Dendritic cell treated with granulocyte-macrophage colony-stimulating factor and Interleukin-4, amounts not matched to agents 40 ng/mL and 50 ng/mL, for 4 days (primary cell): Measurements from ENCODE around the gene PDE4DIP.
"Not testable (repeated sequence)": the region's sequence is repeated elsewhere in the genome, so short reads cannot be mapped to it uniquely, and the experiment has no call there.

Experiments
- H3K27ac Mint-ChIP-seq: one replicate; pipeline ENCODE4 v1.8.0; 2022; ENCODE audit warnings: mild to moderate bottlenecking, mixed read lengths
- H3K27me3 Mint-ChIP-seq: one replicate; pipeline ENCODE4 v1.8.0; 2022; ENCODE audit warnings: mild to moderate bottlenecking, mixed read lengths
- H3K36me3 Mint-ChIP-seq: one replicate; pipeline ENCODE4 v1.8.0; 2022; ENCODE audit warnings: low read depth, mixed read lengths
- H3K4me1 Mint-ChIP-seq: one replicate; pipeline ENCODE4 v1.8.0; 2022; ENCODE audit warnings: low read depth, mixed read lengths
- H3K4me3 Mint-ChIP-seq: one replicate; pipeline ENCODE4 v1.8.0; 2022; ENCODE audit warnings: mild to moderate bottlenecking, moderate library complexity, mixed read lengths
- H3K9me3 Mint-ChIP-seq: one replicate; pipeline ENCODE4 v1.8.0; 2022; ENCODE audit warnings: mixed read lengths
- intact Hi-C: fragments of 100-400 bp; cut with micrococcal nuclease; formaldehyde crosslinking; loops from one replicate; pipeline ENCODE4 v1.15.0; 2022

Gene PDE4DIP

DNA sequence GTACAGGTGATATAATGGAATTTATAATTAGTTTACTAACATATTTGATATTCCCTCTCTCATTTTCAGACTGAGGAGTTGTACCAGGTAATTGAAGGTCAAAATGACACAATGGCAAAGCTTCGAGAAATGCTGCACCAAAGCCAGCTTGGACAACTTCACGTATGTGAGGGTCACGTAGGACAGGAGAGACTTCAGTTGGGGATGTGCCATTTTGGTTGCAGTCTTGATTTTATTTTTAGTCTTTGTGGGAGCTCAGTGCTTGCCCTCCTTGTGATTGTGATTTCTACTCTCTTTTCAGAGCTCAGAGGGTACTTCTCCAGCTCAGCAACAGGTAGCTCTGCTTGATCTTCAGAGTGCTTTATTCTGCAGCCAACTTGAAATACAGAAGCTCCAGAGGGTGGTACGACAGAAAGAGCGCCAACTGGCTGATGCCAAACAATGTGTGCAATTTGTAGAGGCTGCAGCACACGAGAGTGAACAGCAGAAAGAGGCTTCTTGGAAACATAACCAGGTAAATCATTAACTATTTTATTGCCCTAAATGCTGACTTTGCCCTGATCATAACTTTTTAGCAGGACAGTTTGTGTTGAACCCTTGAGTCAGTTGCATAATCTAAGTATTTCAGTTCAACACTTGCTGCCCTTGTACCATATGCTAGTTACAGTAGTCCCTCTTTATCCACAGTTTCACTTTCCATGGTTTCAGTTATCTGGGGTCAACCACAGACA is 118.1 kb downstream of the PDE4DIP start:
- intact Hi-C loops, H3K4me1 Mint-ChIP-seq, H3K4me3 Mint-ChIP-seq, H3K27ac Mint-ChIP-seq, H3K27me3 Mint-ChIP-seq, H3K36me3 Mint-ChIP-seq, H3K9me3 Mint-ChIP-seq: not testable (repeated sequence)

DNA sequence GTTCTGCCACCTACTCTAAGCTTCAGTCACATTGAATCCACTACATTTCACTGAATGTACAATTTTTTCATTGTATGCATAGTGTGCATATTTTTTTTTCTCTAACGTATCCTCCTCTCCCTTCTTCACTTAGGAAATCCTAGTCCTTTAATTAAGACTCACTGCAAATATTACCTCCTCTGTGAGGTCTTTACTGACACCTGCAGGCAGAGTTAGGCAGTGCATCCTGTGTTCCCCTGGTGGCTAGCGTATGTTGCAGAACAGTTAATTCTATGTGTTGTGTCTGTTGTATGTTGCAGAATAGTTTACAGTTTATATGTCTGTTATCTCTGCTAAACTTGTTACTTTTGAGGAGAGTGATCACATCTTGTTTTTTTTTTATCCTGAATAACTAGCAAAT is 121.9 kb downstream of the PDE4DIP start:
- H3K4me3 Mint-ChIP-seq, H3K27me3 Mint-ChIP-seq, H3K36me3 Mint-ChIP-seq, H3K4me1 Mint-ChIP-seq, H3K9me3 Mint-ChIP-seq, H3K27ac Mint-ChIP-seq, intact Hi-C loops: not testable (repeated sequence)

GRCh38 chr1:148967580-148967979 is 123.4 kb downstream of the PDE4DIP start:
- H3K27me3 Mint-ChIP-seq, H3K4me3 Mint-ChIP-seq, H3K4me1 Mint-ChIP-seq, intact Hi-C loops, H3K27ac Mint-ChIP-seq, H3K9me3 Mint-ChIP-seq, H3K36me3 Mint-ChIP-seq: not testable (repeated sequence)

- H3K27me3 Mint-ChIP-seq, H3K9me3 Mint-ChIP-seq, H3K4me1 Mint-ChIP-seq: not testable (repeated sequence)
Observed at GRCh38 chr1:148968682-148969081, 124.5 kb downstream of the PDE4DIP start.

DNA sequence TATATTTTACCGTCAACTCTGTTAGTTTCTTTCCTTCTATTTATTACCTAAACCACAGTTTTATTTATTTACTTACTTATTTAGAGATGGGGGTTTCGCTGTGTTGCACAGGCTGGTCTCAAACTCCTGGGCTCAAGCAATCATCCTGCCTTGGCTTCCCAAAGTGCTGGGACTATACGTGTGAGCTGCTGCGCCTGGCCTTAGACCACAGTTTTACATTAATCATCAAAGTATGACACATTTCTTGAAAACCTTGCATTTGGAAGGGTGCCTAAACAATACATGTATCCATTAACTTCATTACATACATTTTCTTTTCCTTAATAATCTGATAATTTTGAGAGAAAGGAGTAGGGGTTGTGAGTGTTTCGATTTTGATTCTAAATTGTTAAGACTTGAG is 124.9 kb downstream of the PDE4DIP start:
- H3K27ac Mint-ChIP-seq, H3K4me3 Mint-ChIP-seq, H3K36me3 Mint-ChIP-seq, H3K27me3 Mint-ChIP-seq, H3K9me3 Mint-ChIP-seq, H3K4me1 Mint-ChIP-seq, intact Hi-C loops: not testable (repeated sequence)

More at GRCh38 chr1:148968682-148969081, 124.5 kb downstream of the PDE4DIP start:
- H3K4me3 Mint-ChIP-seq, intact Hi-C loops, H3K27ac Mint-ChIP-seq, H3K36me3 Mint-ChIP-seq: not testable (repeated sequence)

GRCh38 chr1:148975453-148975852 is 131.2 kb downstream of the PDE4DIP start:
- Mint-ChIP-seq H3K4me3 (peak overlapping the region; percentile 45), H3K36me3 (peaks cover 29% of the 10 kb centered on the region), H3K27ac (peak overlapping the region; percentile 80)
- intact Hi-C loops, H3K4me1 Mint-ChIP-seq, H3K27me3 Mint-ChIP-seq, H3K9me3 Mint-ChIP-seq: not testable (repeated sequence)

GRCh38 chr1:148975866-148976537 is 131.8 kb downstream of the PDE4DIP start:
- H3K27me3 Mint-ChIP-seq, intact Hi-C loops, H3K9me3 Mint-ChIP-seq, H3K4me1 Mint-ChIP-seq: not testable (repeated sequence)
- H3K36me3 Mint-ChIP-seq: peaks cover 35% of the 10 kb centered on the region
- H3K4me3 Mint-ChIP-seq: peak overlapping the region; percentile 45
- peak overlapping the region; percentile 80 for H3K27ac Mint-ChIP-seq

DNA sequence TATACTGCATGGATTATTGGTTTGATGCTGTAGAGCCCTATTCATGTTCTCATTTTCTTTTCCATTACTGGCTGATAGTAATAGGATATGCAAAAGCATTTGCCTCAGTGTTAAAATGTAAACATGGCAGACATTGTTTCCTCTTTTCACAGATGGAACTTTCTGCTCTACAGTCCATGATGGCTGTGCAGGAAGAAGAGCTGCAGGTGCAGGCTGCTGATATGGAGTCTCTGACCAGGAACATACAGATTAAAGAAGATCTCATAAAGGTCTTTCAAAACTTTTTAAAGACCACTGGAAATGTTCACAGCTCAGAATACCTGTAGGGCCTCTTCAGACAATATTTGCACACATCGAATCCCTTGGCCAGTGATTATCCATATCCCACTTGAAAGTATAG is 133.6 kb downstream of the PDE4DIP start:
- H3K27me3 Mint-ChIP-seq: not testable (repeated sequence)

GRCh38 chr1:148989378-148989777 is 145.2 kb downstream of the PDE4DIP start:
- H3K27ac Mint-ChIP-seq, H3K36me3 Mint-ChIP-seq, H3K27me3 Mint-ChIP-seq, H3K4me1 Mint-ChIP-seq, H3K9me3 Mint-ChIP-seq, H3K4me3 Mint-ChIP-seq, intact Hi-C loops: not testable (repeated sequence)

More for the DNA sequence above, 133.6 kb downstream of the PDE4DIP start:
- H3K36me3 Mint-ChIP-seq: peaks cover 50% of the 10 kb centered on the region
- H3K9me3 Mint-ChIP-seq, H3K27ac Mint-ChIP-seq, H3K4me3 Mint-ChIP-seq, intact Hi-C loops, H3K4me1 Mint-ChIP-seq: not testable (repeated sequence)

- H3K27me3 Mint-ChIP-seq, H3K9me3 Mint-ChIP-seq, H3K4me1 Mint-ChIP-seq, intact Hi-C loops, H3K36me3 Mint-ChIP-seq, H3K27ac Mint-ChIP-seq, H3K4me3 Mint-ChIP-seq: not testable (repeated sequence)
Observed at GRCh38 chr1:148990233-148990788, 146.1 kb downstream of the PDE4DIP start.

- H3K4me1 Mint-ChIP-seq, H3K4me3 Mint-ChIP-seq, H3K27ac Mint-ChIP-seq, H3K9me3 Mint-ChIP-seq, H3K36me3 Mint-ChIP-seq, H3K27me3 Mint-ChIP-seq, intact Hi-C loops: not testable (repeated sequence)
Observed at GRCh38 chr1:148991818-148992217, 147.6 kb downstream of the PDE4DIP start.

GRCh38 chr1:148992364-148992763 is 148.1 kb downstream of the PDE4DIP start:
- H3K27me3 Mint-ChIP-seq, H3K27ac Mint-ChIP-seq, H3K4me3 Mint-ChIP-seq, H3K9me3 Mint-ChIP-seq, H3K36me3 Mint-ChIP-seq, H3K4me1 Mint-ChIP-seq, intact Hi-C loops: not testable (repeated sequence)

DNA sequence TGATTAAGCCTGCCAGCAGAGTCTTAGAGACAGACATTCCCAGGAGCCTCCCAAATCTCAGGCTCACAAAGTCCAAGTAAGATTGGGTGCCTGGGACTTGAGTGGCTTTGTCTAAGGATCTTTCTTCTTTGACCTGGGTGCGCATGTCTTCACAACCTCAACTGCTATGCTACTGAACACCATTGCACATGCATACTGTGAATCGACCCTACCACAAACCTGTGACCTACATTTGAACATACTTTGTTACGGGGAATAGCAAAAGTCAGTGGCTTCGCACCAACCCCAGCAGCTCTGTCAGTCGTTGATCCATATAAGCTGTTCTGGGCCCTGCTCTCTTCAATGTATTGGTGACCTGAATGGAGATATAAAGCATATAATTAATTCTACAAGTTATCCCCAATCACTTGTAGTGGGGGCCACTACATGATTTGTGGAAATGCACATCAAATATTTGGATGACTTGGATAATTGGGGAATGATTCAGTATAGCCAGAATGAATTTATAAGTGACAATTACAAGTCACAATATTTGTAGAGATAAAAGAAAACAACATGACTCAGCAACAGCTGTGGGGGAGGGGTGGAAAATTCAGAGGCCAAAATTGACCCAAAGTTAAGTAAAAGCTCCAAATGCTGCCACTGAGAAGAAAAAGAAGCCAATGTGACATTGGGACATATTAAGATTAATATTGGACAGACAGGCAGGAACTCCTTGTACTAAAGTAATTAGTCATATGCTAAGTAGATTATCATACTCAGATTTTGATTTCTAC is 152.4 kb downstream of the PDE4DIP start:
- H3K36me3 Mint-ChIP-seq: not testable (repeated sequence)

GRCh38 chr1:148997405-148997804 is 153.2 kb downstream of the PDE4DIP start:
- not testable (repeated sequence) for H3K27me3 Mint-ChIP-seq

More for the DNA sequence above, 152.4 kb downstream of the PDE4DIP start:
- H3K27me3 Mint-ChIP-seq, H3K27ac Mint-ChIP-seq, H3K4me3 Mint-ChIP-seq, H3K4me1 Mint-ChIP-seq, H3K9me3 Mint-ChIP-seq, intact Hi-C loops: not testable (repeated sequence)

More at GRCh38 chr1:148997405-148997804, 153.2 kb downstream of the PDE4DIP start:
- H3K9me3 Mint-ChIP-seq, H3K4me1 Mint-ChIP-seq, H3K36me3 Mint-ChIP-seq, intact Hi-C loops, H3K4me3 Mint-ChIP-seq, H3K27ac Mint-ChIP-seq: not testable (repeated sequence)
